DMS79 treated with DMSO at 0.1 percent for 48 hours (cell line): ENCODE results near the gene TMEM205.
"Not testable (repeated sequence)": the region's sequence is repeated elsewhere in the genome, so short reads cannot be mapped to it uniquely, and the experiment has no call there.

ENCODE experiments used
- DNase-seq: peaks from one replicate; lab custom pipeline; 2025; lab: John Stamatoyannopoulos, UW

Gene TMEM205

DNA sequence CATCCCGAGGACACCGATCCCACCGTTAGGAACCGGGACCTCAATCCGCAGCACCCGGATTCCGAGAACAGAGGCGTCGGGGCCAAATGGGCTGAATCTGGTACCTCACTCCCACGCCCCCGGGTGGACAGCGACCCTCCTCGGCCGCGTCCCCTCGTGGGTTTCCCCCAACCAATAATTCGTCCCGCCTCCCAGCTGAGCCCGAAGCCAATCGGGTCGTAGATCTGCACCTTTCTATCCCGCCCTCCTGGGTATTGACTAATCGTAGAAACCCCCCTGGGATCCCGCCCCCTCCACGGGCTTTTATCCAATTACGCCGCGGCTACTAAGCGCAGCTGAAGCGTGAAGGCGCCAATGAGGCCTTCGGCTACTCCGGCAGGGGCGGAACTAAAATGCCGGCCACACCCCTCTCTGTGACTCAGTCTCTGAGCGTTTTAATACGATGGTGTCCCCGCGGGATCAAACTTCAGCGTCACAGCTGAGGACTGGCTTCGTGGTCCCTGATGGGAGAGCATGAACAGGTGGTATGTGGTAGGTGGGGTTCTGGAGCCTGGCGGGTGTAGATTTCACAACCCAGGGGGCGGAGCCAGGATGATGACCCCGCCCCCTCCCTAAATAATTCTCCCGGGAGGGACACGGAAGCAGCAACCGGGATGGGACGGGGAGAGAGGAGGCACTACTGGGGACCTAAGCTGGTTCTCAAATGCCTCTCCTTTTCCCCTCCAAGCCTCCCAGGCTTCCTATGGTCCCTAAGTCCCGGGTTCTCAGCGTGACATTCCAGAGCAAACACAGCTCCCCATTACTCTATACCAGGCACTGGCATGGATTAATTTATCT lies at the start of gene TMEM205, which contains the start of gene CCDC159:
TMEM205 (minus strand) TSS at position 165 of the 837 bp plus-strand sequence. CDS start 649 bp downstream, outside the sequence.
CCDC159 (plus strand) TSS at position 416 of the 837 bp plus-strand sequence; CDS start at position 504, 88 bp downstream.
- DNase-seq: peak; percentile 98

DNA sequence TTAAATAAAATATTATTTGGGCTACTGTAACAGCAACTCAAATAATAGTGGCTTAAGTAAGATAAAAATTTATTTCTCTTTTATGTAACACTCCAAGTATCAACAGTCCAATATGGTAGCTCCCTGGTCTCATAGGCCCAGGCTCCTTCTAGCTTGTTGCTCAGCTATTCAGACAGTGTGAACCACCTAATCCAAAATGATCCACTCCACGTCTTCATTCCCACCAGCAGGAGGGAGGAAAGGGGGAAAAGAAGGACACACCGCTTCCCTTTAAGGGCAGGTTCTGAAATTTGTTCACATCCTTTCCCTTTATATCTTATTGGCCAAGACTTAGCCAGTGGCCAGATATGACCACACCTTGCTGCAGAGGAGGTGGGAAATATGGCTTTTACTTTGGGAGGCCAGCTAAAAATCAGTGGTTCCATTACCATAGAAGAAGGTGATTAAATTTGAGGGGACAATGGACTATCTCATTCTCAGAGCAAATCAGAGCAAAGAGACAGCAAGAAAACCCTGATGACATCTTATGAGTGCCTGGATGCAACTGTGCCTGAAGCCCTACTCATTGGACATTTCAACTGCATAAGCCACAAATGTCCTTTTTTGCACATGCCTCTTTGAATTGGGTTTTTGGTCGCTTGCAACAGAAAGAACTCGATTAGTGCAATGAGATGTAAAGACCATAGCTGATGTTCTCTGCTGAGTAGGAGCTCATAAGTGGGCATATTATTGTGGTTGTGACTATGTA lies 45.0 kb upstream of the TMEM205 start:
- no peak for DNase-seq

DNA sequence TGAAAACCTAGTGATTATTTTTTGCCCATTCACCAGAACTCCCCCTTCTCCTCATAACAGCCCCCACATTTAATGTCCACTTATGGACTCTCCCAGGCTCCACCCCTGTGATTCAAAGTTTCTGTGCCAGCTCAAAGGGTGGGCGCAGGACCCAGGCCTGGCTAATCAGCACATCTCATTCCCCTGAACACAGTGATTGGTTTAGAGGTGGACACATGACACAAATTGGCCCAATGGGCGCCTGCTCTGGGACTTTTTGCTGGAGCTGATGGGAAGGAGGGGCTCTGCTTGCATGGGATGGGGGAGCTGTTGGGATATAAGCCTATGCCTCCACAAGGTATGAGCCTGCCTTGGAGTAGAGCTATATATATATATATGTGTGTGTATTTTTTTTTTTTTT lies 44.3 kb upstream of the TMEM205 start:
- DNase-seq: no peak

DNA sequence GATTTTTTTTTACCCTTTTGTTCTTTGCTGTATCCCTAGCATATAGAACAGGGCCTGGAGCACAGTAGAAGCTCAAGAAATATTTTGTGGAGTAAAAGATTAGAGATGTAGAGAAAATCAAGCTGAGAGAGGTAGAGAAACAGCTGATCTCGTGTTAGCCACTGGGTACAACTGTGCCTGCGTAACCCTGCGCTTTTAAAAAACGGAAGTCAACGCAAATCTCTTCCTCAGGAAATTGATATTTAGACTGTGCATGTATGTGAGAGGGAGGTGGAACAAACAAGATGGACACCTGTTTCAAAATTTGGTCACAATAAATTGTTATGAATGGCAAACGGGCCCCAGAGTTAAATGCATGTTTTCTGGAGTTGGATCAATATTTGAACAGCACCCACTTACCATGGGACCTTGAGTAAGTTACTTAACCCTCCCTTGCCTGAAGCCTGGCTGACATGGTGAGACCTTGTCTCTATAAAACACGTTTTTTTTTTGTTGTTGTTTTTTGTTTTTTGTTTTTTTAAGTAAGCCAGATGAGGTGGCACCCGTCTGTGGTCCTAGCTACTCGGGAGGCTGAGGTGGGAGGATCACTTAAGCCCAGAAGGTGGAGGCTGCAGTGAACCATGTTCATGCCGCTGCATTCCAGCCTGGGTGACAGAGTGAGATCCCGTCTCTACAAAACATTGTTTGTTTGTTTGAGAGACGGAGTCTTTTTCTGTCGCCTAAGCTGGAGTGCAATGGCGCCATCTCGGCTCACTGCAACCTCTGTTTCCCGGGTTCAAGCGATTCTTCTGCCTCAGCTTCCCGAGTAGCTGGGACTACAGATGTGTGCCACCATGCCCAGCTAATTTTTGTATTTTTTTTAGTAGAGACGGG lies 41.3 kb upstream of the TMEM205 start:
- no peak for DNase-seq

GRCh38 chr19:11384778-11385129 lies 38.7 kb upstream of the TMEM205 start:
- DNase-seq: no peak

DNA sequence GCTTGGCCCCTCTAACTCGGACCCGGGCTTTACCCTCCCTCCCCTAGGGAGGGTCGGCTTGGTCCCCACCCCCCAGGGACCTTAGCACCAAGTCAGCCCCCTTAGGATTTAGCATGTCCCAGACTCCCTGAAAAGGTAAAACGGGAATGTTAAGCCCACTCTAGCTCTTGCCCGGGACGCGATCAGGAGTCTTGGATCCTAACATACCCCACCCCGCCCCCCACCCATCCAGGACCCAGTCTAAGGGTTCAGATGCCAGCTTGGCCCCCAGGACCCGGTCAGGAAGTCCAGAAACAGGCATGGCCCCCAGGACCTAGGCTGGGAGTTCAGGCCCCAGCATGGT lies 37.6 kb upstream of the TMEM205 start:
- peak; percentile 50 for DNase-seq

- DNase-seq: peak; percentile 52
Measured at GRCh38 chr19:11382898-11383705, 37.0 kb upstream of the TMEM205 start.

GRCh38 chr19:11380653-11381537 lies 34.8 kb upstream of the TMEM205 start:
- no peak for DNase-seq

DNA sequence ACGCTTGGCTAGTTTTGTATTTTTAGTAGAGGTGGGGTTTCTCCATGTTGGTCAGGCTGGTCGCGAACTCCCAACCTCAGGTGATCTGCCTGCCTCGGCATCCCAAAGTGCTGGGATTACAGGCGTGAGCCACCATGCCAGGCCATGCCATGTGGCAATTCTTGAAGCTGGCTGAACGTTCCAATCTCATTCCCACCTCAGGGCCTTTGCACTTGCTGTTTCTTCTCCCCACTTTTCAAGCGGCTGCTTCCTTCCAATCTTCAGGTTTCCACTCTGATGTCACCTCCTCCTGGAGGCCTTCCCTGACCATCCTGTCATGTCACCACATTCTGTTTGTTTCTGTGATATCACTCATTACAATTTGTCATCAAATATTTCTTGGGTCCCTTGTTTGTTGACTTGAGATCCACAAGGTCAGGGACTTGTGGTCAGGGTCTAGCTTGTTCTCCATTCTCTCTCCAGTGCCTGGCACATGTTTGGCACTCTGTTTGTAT lies 33.8 kb upstream of the TMEM205 start:
- DNase-seq: no peak

DNA sequence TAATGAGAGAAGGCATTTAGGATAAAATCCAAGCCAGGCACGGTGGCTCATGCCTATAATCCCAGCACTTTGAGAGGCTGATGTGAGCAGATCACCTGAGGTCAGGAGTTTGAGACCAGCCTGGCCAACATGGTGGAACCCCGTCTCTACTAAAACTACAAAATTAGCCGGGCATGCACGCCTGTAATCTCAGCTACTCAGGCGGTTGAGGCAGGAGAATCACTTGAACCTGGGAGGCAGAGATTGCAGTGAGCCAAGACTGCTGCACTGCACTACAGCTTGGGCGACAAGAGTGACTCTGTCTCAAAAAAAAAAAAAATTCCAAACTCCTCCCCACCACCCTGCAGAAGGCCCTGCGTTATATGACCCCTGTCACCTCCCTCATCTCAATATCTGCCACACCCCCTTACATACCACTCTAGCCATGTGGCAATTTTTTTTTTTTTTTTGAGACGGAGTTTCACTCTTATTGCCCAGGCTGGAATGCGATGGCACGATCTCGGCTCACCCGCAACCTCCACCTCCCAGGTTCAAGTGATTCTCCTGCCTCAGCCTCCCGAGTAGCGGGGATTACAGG lies 33.3 kb upstream of the TMEM205 start:
- not testable (repeated sequence) for DNase-seq

DNA sequence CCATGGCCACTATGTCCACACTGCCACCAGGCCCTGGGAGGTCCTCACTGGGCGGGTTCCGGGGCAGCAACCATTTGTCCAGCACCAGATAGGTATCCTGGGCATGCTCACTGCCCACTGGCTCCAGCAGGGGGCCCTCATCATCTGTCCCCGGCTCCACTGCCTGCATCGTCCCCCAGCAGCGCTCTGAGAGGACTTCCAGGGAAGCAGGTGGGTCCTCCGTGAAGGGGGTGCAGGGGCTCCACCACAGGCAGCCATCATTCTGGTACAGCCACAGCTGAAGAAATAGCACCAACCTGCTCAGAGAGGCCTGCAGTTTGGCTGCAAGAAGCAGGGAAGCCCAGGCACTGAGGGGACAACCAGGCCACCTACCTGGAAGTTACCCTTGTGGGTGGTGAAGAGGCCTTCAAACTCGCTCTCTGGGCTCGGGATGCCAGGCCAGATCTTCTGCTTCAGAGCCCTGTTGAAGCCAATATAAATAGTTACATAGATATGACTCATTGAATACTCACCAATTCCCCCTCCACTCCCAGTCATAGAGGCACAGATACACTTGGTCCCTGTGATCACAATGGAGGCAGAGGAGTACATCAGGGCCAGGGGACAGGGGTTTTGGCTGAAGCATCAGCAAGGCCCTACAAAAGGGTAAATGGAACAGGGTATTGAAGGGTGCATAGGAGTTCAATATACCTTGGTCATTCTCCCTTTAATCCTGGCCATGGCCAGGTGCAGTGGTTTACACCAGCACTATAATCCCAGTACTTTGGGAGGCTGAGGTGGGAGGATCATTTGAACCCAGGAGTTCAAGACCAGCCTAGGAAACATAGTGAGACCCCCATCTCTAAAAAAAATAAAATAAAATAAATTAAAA lies 32.5 kb upstream of the TMEM205 start:
- peak; percentile 5 for DNase-seq

GRCh38 chr19:11377756-11378155 lies 31.7 kb upstream of the TMEM205 start:
- DNase-seq: no peak

DNA sequence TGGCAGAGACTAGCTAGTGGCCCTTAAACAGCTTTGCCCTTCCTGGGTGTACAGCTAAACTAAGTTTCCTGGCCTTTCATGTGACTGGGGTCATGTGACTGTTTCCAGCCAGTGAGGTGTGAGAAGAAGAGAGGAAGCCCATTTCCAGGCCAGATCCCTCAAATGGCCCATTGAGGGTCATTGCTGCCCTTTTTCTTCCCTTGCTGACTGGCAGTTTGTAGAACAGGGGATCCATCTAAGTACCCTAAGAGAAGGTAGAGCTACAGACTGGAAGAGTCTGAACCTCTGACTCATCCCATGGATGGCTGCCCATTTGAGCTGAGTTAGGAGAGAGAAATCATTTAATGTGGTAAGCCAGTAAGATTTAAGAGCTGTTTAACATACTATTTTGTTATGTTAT lies 31.2 kb upstream of the TMEM205 start:
- DNase-seq: no peak

DNA sequence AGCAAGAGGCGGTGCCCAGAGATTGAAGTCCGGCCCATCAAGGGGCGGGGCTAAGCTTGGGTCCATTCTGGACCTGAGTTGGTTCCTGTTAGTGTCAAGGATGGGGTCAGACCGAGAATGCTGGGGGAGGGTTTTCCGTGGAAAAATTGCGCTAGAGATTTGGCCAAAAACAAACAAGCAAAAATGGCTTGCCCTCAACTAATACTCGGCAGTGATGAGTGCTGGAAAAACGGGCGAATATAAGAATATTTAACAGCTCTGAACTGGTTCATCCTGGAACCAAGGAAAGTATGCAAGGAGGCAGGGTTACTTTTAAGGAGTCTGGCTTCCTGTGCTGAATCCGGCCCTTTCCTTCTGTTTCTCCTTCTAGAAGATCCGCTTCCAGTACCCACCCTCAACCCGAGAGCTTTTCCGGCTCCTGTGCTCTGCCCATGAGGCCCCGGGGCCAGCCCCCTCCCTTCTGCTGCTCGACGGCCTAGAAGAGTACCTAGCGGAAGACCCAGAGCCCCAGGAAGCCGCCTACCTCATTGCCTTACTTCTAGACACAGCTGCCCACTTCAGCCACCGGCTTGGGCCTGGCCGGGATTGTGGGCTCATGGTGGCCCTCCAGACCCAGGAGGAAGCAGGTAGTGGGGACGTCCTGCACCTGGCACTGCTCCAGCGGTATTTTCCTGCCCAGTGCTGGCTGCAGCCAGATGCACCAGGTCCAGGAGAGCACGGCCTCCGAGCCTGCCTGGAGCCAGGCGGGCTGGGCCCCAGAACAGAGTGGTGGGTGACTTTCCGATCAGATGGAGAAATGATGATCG lies 29.3 kb upstream of the TMEM205 start:
- DNase-seq: peak; percentile 83

DNA sequence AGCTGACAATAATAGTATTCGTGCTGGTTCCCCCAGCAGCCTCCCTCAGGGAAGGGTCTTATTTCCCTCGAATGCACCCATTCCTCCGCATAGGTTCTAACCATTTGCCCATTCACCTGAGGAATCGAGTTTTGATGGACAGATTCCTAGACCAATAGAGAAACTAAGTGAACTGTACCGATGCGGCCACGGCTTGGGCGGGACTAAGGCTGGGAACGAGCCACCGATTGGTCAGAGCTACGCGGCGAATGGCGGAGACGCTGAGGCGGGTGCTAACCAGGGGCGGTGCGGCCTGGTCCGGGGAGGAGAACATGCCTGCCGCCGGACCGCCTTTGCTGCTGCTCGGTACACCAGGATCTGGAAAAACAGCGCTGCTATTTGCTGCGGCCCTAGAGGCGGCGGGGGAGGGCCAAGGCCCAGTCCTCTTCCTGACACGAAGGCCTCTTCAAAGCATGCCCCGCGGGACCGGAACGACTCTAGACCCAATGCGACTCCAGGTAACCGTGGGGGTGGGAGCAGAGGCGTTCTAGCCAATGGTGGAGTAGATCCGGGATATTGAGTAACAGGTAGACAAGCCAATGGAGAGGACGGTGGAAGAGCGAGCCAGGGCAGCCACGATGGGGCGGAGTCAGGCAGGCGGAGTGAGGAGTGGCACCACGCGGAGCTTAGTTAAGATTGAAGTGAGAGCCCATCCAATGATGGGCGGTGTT lies 28.5 kb upstream of the TMEM205 start, which contains the start of gene SWSAP1:
SWSAP1 (plus strand) TSS at position 234 of the 710 bp plus-strand sequence; CDS start at position 249, 15 bp downstream.
- peak; percentile 100 for DNase-seq

DNA sequence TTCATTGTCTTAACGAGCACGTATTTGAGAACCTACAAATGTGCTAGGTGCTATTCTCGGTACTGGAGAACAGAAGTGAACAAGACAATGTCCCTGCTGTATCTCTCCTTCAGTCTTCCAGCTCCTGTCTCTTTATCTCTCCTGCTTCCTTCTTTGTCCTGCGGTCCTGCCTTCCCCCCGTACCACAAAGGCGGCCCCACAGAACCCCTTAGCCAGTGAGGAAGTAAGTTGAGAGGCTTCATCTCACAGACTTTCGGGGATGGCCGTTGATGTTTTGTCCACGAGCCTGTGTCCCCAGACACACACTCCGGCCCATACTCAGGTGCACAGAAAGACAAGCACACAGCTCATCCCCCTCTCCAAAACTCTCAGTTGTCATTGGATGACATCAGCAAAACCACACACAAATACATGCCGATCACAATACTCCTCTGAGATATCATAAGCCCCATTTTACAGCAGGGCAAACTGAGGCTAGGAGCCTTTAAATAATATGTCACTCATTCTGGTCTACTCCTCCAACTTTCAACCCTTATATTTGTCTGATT lies 27.9 kb upstream of the TMEM205 start:
- no peak for DNase-seq
